Chondrocyte (in vitro differentiated cells): ENCODE results near the gene RNF182. TPM values are rescaled to one million over a fixed set of nuclear protein-coding genes. Genes with fewer than 3 reads are reported as not detected.

Experiments used
- DNase-seq: peaks from one replicate; pipeline ENCODE4 v3.0.0; 2021; ENCODE audit warnings: mixed read lengths, low spot score
- H3K27ac Mint-ChIP-seq: one replicate; pipeline ENCODE4 v1.8.0; 2021; ENCODE audit warnings: mild to moderate bottlenecking, moderate library complexity, mixed read lengths; ENCODE audit not compliant: unreplicated experiment
- H3K27me3 Mint-ChIP-seq: 2 replicates; pipeline ENCODE4 v1.8.0; 2021; ENCODE audit warnings: low read depth, mixed read lengths
- H3K36me3 Mint-ChIP-seq: 2 replicates; pipeline ENCODE4 v1.8.0; 2021; ENCODE audit warnings: low read depth, mixed read lengths
- H3K4me1 Mint-ChIP-seq: 2 replicates; pipeline ENCODE4 v1.8.0; 2021; ENCODE audit warnings: low read depth, mild to moderate bottlenecking, mixed read lengths
- H3K4me3 Mint-ChIP-seq: one replicate; pipeline ENCODE4 v1.8.0; 2021; ENCODE audit warnings: mild to moderate bottlenecking, moderate library complexity, mixed read lengths; ENCODE audit not compliant: unreplicated experiment
- H3K9me3 Mint-ChIP-seq: 2 replicates; pipeline ENCODE4 v1.8.0; 2021; ENCODE audit warnings: low read depth, mixed read lengths
- total RNA-seq: library from RNA; stranded (reverse); gene quantifications from 3 replicates; pipeline ENCODE4 v1.2.1, GENCODE V29; 2021
- TF ChIP-seq, protein P1 (sequence below): fragments of 200-600 bp; sonication (generic); IDR thresholded peaks from 2 replicates; pipeline ENCODE4 v1.5.0; 2021; ENCODE audit warnings: antibody characterized with exemption, mild to moderate bottlenecking, moderate library complexity

Gene RNF182
- total RNA-seq, 1 donor from 2014 or later: 5.3 TPM

DNA sequence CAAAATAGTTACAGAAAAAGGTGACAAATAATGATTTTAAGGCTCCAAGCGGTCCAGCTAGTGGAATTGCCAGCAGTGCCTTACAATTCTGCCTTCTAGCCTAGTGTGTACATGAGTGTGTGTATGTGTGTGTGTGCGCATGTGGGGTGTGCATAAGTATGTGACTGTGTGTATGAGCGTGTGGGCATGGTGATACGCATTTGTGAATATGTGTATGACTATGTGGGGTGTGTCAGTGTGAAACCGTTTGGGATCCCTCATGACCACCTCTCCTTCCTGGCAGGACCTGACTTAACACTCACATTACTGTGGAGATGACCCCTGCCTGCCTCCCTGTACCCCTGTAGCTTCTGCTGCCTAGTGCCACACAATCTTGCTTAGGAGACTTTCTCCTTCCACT lies 40.4 kb upstream of the RNF182 start:
- Mint-ChIP-seq H3K36me3 (no peaks in the 10 kb centered on the region), H3K4me3 (no peak overlapping the region), H3K27ac (no peak overlapping the region), H3K9me3 (no peaks in the 10 kb centered on the region), H3K27me3 (no peaks in the 10 kb centered on the region), H3K4me1 (peaks cover 3% of the 10 kb centered on the region)
- TF ChIP-seq, protein P1, sequence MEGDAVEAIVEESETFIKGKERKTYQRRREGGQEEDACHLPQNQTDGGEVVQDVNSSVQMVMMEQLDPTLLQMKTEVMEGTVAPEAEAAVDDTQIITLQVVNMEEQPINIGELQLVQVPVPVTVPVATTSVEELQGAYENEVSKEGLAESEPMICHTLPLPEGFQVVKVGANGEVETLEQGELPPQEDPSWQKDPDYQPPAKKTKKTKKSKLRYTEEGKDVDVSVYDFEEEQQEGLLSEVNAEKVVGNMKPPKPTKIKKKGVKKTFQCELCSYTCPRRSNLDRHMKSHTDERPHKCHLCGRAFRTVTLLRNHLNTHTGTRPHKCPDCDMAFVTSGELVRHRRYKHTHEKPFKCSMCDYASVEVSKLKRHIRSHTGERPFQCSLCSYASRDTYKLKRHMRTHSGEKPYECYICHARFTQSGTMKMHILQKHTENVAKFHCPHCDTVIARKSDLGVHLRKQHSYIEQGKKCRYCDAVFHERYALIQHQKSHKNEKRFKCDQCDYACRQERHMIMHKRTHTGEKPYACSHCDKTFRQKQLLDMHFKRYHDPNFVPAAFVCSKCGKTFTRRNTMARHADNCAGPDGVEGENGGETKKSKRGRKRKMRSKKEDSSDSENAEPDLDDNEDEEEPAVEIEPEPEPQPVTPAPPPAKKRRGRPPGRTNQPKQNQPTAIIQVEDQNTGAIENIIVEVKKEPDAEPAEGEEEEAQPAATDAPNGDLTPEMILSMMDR: no peak
- no peak for DNase-seq

DNA sequence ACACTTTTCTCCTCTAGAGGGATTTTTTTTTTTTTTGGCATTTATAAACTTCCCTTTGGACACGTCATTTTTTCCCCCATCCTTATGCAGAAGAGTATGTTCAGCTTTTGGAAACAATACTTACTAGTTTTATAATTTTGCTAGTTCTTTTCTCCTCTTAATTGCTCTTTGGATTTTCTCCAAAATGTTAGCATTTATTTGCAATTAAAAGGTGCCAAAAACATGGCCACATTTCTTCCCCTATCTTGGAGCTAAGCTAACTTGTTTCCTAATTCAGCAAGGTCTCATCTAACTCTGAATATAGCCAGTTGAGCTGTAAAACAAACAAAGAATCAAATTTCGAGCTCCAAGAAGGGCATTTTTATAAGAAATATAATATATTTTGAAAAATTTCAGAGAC lies 39.2 kb upstream of the RNF182 start:
- Mint-ChIP-seq H3K4me3 (no peak overlapping the region), H3K27ac (no peak overlapping the region), H3K36me3 (no peaks in the 10 kb centered on the region), H3K27me3 (no peaks in the 10 kb centered on the region), H3K9me3 (no peaks in the 10 kb centered on the region), H3K4me1 (peaks cover 3% of the 10 kb centered on the region)
- DNase-seq: no peak
- TF ChIP-seq, protein P1: no peak

DNA sequence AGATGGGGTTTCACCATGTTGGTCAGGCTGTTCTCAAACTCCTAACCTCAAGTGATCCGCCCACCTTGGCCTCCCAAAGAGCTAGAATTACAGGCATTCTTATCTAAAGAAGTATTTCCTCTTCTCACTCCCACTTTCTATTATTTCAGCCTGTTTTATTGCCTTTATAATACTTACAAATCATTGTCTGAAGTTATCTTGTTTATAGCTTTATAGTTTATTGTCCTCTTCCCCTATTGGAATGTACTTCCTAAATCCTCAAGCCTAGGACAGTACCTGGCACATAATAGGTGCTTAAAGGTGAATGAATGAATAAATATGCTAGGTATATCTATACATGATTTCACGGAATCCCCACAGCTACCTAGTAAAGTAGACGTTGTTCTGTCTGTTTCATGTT lies 37.8 kb upstream of the RNF182 start:
- Mint-ChIP-seq H3K27me3 (no peaks in the 10 kb centered on the region), H3K27ac (no peak overlapping the region), H3K4me1 (peaks cover 3% of the 10 kb centered on the region), H3K9me3 (no peaks in the 10 kb centered on the region), H3K36me3 (no peaks in the 10 kb centered on the region), H3K4me3 (no peak overlapping the region)
- no peak for DNase-seq
- TF ChIP-seq, protein P1: no peak

DNA sequence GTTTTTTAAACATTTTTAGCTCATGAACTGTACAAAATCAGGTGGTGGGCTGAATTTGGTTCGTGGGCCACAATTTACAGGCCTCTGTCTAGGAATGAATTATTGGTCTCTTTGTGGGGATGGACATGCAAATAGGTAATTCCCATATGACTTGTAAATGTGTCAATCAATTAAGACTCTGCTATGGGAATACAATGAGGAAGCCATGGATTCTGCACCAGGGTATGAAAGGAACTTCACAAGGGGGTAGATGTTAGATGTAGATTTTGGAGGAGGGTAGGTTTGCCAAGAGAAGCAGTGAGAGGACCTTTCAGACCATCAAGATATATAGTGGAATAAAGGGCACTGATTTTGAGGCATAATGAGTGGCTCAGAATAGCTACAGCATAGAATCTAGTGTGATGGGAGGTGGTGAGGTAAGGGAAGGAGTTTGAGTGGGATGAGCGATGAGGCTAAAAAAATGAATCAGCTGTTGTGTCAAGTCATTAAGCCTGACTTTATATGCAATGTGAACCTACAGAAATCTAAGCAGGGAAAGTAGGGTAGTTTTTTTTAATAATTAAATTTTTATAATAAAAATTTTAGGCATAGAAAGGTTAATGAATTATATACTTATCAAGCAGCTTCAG lies 32.6 kb upstream of the RNF182 start:
- H3K4me1 Mint-ChIP-seq: no peaks in the 10 kb centered on the region
- H3K27ac Mint-ChIP-seq: no peak overlapping the region
- H3K4me3 Mint-ChIP-seq: no peak overlapping the region
- peaks cover 10% of the 10 kb centered on the region for H3K27me3 Mint-ChIP-seq
- DNase-seq: no peak
- H3K36me3 Mint-ChIP-seq: no peaks in the 10 kb centered on the region
- H3K9me3 Mint-ChIP-seq: no peaks in the 10 kb centered on the region
- TF ChIP-seq, protein P1: no peak

DNA sequence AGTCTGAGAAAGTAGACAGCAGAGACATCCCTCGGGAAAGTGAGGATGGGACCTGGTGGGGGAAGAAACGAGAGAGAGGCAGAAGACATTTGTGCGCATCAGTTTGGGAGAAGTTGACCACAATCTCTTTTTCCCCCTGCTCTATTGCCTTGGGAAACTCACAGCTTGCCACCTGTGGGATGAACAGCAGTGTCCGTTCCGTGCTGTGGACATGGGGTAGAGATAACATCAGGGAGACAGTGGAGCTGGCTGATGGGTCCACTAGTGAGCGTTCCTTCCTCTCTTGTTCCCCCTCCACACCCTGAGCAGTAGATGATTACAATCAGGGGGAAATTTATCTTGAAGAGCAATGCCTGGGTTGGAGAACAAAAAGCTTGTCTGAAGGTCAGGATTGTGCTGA lies 21.8 kb upstream of the RNF182 start:
- Mint-ChIP-seq H3K4me3 (no peak overlapping the region), H3K27ac (no peak overlapping the region), H3K9me3 (no peaks in the 10 kb centered on the region), H3K36me3 (no peaks in the 10 kb centered on the region), H3K4me1 (no peaks in the 10 kb centered on the region), H3K27me3 (peaks cover 43% of the 10 kb centered on the region)
- DNase-seq: no peak
- TF ChIP-seq, protein P1: no peak
